Measurements from ENCODE around the gene NUP205.

- TF ChIP-seq CTCF (IDR thresholded peaks at IDR 0.05) (no peak), EP300 (IDR thresholded peaks at IDR 0.05) (no peak)
Observed at GRCh38 chr7:135514856-135515255, 42.9 kb upstream of the NUP205 start.
